Karpas-422 (cell line): ENCODE data around the gene KXD1. TPM values are rescaled to one million over a fixed set of nuclear protein-coding genes. Genes with fewer than 3 reads are reported as not detected.
"Not testable (repeated sequence)": the region's sequence is repeated elsewhere in the genome, so short reads cannot be mapped to it uniquely, and the experiment has no call there.

Experiments
- DNase-seq: peaks from one replicate; pipeline ENCODE4 v3.0.0-alpha.2; 2015
- H2AFZ ChIP-seq: fragments of 200-600 bp; sonication (generic); 2 replicates; pipeline ENCODE4 v1.6.1; 2014; ENCODE audit warnings: antibody characterized with exemption, low read length, mixed read lengths
- H3K27ac ChIP-seq: fragments of 200-600 bp; sonication (generic); 2 replicates; pipeline ENCODE4 v1.5.1; 2014; ENCODE audit warnings: mild to moderate bottlenecking, low read length, moderate library complexity
- H3K27me3 ChIP-seq: fragments of 200-600 bp; sonication (generic); 2 replicates; pipeline ENCODE4 v1.6.1; 2014; ENCODE audit warnings: low read length, mixed read lengths
- H3K36me3 ChIP-seq: fragments of 200-600 bp; sonication (generic); 2 replicates; pipeline ENCODE4 v1.6.1; 2014; ENCODE audit warnings: low read length, mixed read lengths; ENCODE audit not compliant: insufficient read depth
- H3K4me1 ChIP-seq: fragments of 200-600 bp; sonication (generic); 2 replicates; pipeline ENCODE4 v1.6.1; 2014; ENCODE audit warnings: mild to moderate bottlenecking, low read length, mixed read lengths
- H3K4me2 ChIP-seq: fragments of 200-600 bp; sonication (generic); 2 replicates; pipeline ENCODE4 v1.6.1; 2014; ENCODE audit warnings: low read length, low read depth, mild to moderate bottlenecking; ENCODE audit not compliant: poor library complexity, severe bottlenecking
- H3K4me3 ChIP-seq: fragments of 200-600 bp; sonication (generic); 2 replicates; pipeline ENCODE4 v1.5.1; 2014; ENCODE audit warnings: mild to moderate bottlenecking, antibody characterized with exemption, low read length, mixed read lengths
- H3K79me2 ChIP-seq: fragments of 200-600 bp; sonication (generic); 2 replicates; pipeline ENCODE4 v1.6.1; 2014; ENCODE audit warnings: mild to moderate bottlenecking, low read length, mixed read lengths
- H3K9ac ChIP-seq: fragments of 200-600 bp; sonication (generic); 2 replicates; pipeline ENCODE4 v1.6.0; 2014; ENCODE audit warnings: low read length
- H3K9me2 ChIP-seq: fragments of 200-600 bp; sonication (generic), shearing (Covaris generic); replicated peaks from 2 replicates; pipeline ENCODE4 v1.6.0; 2014; ENCODE audit warnings: mild to moderate bottlenecking, low read length, moderate library complexity; ENCODE audit not compliant: insufficient read depth
- H3K9me3 ChIP-seq: fragments of 300-700, 200-600 bp; sonication (generic); 2 replicates; pipeline ENCODE4 v1.6.1; 2014; ENCODE audit warnings: low read length, mixed read lengths
- H4K20me1 ChIP-seq: fragments of 200-600 bp; sonication (generic); 2 replicates; pipeline ENCODE4 v1.6.1; 2014; ENCODE audit warnings: mild to moderate bottlenecking, antibody characterized with exemption, low read length, low read depth; ENCODE audit not compliant: insufficient read depth
- total RNA-seq: library from RNA; depleted of rRNA; stranded (reverse); fragments of >200 nt; shearing (Covaris generic); gene quantifications from 2 replicates; pipeline ENCODE4 v1.2.3, GENCODE V29; 2014; ENCODE audit warnings: low replicate concordance

Gene KXD1
- total RNA-seq, 1 experiment from 2014 or later: 103 TPM

DNA sequence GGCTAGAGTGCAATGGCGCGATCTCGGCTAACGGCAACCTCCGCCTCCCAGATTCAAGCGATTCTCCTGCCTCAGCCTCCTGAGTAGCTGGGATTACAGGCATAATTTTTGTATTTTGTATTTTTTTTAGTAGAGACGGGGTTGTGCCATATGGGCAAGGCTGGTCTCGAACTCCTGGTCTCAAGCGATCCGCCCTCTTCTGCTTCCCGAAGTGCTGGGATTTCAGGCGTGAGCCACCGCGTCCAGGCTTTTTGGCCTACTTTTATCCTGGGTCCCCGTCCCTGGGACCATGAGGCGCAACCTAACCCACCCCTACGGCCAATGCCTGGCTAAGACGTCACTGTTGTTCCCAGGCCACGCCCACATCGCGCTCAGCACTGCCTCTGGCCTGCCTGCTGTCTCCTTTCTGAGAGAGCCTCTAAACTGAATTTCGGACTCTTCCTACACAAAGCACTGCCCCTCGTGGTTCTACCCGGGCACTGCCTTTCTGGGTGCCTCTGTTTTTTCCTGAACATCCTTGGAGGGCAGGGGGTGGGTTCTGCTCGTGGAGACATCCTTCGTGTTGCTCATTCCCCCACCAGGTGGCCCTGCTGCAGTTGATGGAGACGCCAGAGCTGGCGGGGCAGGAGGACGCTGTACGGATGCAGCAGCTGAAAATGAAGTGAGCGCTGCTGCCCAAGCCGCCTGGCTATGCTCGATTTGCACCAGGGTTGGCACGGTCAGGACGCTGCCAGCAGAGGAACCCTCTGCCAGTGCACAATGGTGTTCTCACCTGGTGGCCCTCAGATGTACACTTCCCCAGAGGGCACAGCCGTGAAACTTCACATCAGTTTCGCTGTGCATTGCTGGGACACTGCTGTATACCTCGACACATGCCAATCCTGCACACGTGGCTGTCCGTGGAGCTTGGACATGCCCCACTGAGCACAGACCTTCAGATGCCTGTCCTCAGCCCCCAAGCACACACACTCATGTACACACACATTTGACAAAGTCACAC is 32.9 kb downstream of the KXD1 start:
- H3K27me3 ChIP-seq: no peaks in the 10 kb centered on the region
- H2AFZ ChIP-seq: no peak overlapping the region
- H3K4me3 ChIP-seq: peak overlapping the region; percentile 84
- H3K9ac ChIP-seq: peak overlapping the region; percentile 90
- H3K79me2 ChIP-seq: no peaks in the 10 kb centered on the region
- H3K4me1 ChIP-seq: peaks cover 51% of the 10 kb centered on the region
- no peaks in the 10 kb centered on the region for H3K9me3 ChIP-seq
- no peaks in the 10 kb centered on the region for H3K9me2 ChIP-seq
- DNase-seq: peak; percentile 93
- H3K27ac ChIP-seq: peak overlapping the region; percentile 85; the same call in 1 of the 2 replicates
- no peaks in the 10 kb centered on the region for H3K36me3 ChIP-seq
- peak overlapping the region; percentile 96 for H3K4me2 ChIP-seq
- no peaks in the 10 kb centered on the region for H4K20me1 ChIP-seq

DNA sequence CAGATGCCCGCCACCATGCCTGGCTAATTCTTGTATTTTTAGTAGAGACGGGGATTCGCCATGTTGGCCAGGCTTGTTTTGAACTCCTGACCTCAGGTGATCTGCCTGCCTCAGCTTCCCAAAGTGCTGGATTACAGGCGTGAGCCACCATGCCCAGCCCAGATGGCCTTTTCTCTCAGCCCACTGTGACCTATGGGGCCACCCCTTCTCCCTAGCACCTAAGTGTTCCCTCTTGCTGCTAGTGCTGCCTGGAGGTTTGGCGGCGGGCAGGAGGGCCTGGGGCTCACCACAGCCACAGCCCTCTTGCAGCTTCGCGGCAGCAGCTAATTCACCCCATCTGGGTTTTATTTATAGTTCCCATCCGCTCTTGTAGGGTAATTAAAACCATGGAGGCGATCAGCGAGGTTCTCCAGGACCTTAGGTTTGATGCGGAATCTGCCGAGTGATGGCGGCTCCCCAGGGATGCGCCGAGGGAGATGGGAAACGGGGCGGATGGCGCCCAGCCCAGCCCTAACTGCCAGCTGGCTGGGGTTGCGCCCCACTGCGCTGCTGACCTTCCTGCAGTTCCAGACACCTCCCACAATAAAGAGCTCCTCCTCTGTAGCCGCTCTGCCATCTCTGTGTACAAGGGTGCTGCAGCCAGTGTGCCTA is 34.2 kb downstream of the KXD1 start:
- no peaks in the 10 kb centered on the region for H3K79me2 ChIP-seq
- H3K27me3 ChIP-seq: no peaks in the 10 kb centered on the region
- peaks cover 51% of the 10 kb centered on the region for H3K4me1 ChIP-seq
- no peaks in the 10 kb centered on the region for H4K20me1 ChIP-seq
- H3K9me2 ChIP-seq: no peaks in the 10 kb centered on the region
- no peak overlapping the region for H2AFZ ChIP-seq
- H3K27ac ChIP-seq: no peak overlapping the region
- no peaks in the 10 kb centered on the region for H3K36me3 ChIP-seq
- H3K4me2 ChIP-seq: no peak overlapping the region
- DNase-seq: no peak
- no peak overlapping the region for H3K4me3 ChIP-seq
- H3K9ac ChIP-seq: no peak overlapping the region
- no peaks in the 10 kb centered on the region for H3K9me3 ChIP-seq

DNA sequence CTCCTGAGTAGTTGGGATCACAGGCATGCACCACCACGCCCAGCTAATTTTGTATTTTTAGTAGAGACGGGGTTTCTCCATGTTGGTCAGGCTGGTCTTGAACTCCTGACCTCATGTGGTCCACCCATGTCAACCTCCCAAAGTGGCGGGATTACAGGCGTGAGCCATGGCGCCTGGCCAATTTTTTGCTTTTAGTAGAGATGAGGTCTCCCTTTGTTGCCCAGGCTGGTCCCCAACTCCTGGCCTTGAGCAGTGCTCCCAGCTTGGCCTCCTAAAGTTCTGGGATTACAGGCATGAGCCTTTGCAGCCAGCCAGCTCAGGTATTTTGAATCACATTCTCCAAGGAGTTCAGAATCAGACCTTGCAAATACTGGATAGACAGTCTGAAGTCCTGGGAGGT is 35.1 kb downstream of the KXD1 start:
- H4K20me1 ChIP-seq, DNase-seq, H3K4me3 ChIP-seq, H3K9me3 ChIP-seq, H3K27me3 ChIP-seq, H3K36me3 ChIP-seq, H3K9me2 ChIP-seq, H3K79me2 ChIP-seq, H2AFZ ChIP-seq: not testable (repeated sequence)
- Histone ChIP-seq H3K4me1 (peaks cover 50% of the 10 kb centered on the region), H3K4me2 (peak overlapping the region; percentile 95), H3K9ac (peak overlapping the region; percentile 74; the same call in 1 of the 2 replicates), H3K27ac (0 out of 2 replicates have a peak overlapping the region, but pooled peaks have one; percentile 23)

DNA sequence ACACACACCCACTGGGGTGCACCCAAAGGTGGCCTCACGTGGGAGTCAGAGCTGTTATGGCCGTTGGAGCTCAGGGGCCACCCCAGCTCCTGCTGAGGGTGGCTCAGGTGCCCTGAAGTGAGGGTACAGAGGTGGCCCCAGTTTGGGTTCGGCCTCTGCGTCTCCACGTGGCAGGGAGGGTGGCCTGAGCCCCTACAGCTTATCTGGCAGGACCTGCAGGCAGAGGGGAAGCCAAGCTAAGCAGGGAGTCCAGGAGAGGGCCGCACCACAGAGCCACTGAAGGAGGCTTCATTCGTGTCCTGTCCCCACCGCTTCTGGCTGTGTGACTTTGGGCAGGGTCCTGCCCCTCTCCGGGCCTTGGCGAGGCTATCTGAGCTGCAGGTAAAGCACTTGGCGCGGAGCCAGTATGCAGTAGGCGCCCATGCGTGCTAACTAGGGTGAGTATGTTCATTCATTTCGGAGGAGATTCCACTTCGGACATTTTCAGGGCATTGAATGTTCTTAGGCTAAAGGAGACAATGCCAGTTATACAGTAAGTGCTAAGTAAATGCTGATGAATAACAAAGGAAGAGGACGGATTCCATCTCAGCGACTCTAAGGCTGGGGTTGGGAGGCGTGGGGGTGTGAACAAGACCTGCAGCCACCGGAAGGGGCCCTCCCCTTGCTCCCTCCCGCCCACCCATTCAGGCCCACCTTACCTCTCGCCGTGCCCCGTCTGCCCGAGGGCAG is 35.9 kb downstream of the KXD1 start:
- peak overlapping the region; percentile 23; the same call in 1 of the 2 replicates for H3K27ac ChIP-seq
- H3K4me2 ChIP-seq: peak overlapping the region; percentile 95
- DNase-seq: peak; percentile 68
- H4K20me1 ChIP-seq: no peaks in the 10 kb centered on the region
- no peaks in the 10 kb centered on the region for H3K36me3 ChIP-seq
- no peak overlapping the region for H2AFZ ChIP-seq
- H3K79me2 ChIP-seq: no peaks in the 10 kb centered on the region
- H3K9ac ChIP-seq: peak overlapping the region; percentile 74
- no peaks in the 10 kb centered on the region for H3K9me3 ChIP-seq
- peak overlapping the region; percentile 73 for H3K4me3 ChIP-seq
- H3K4me1 ChIP-seq: peaks cover 43% of the 10 kb centered on the region
- no peaks in the 10 kb centered on the region for H3K27me3 ChIP-seq
- no peaks in the 10 kb centered on the region for H3K9me2 ChIP-seq

DNA sequence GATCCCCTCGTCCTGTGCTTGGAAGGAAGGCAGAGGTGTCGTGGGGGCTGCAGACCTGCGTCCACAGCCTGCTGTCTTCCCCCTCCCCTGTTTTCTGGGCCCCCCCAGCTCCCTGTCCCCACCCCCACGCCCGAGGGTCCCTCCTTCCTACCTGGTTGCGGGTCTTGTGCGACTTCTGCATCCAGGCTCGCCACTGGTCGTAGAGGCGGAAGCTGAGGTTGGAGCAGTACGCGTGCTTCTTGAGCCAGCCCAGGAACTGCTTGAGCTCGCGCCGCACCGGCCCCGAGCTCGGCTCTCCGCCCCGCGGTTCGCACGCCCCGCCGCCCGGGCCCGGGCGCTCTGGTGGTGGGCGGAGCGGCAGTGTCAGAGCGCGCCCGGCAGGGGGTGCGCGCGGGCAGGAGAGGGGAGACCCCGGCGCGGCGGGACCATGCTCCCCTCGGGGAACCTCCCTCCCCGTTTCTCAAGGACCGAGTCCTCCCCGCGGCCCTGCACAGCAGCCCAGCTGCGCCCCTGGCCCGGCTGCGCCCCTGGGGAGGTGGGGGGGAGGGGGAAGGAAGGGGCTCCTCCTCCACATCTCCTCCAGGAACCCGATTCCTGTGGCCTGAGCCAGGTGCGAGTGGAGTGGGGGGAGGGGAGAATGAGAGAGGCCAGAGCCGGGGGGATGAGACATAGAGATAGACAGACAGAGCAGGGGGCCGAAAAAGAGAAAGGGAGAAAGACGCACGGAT is 36.6 kb downstream of the KXD1 start:
- Histone ChIP-seq H3K4me2 (peak overlapping the region; percentile 95), H3K9me3 (no peaks in the 10 kb centered on the region), H3K27ac (0 out of 2 replicates have a peak overlapping the region, but pooled peaks have one; percentile 26), H3K36me3 (no peaks in the 10 kb centered on the region), H3K27me3 (no peaks in the 10 kb centered on the region), H3K79me2 (no peaks in the 10 kb centered on the region), H3K4me1 (peaks cover 40% of the 10 kb centered on the region), H3K4me3 (peak overlapping the region; percentile 73), H4K20me1 (no peaks in the 10 kb centered on the region), H3K9ac (peak overlapping the region; percentile 74), H2AFZ (peak overlapping the region; percentile 67; the same call in 1 of the 2 replicates), H3K9me2 (no peaks in the 10 kb centered on the region)
- peak; percentile 94 for DNase-seq

DNA sequence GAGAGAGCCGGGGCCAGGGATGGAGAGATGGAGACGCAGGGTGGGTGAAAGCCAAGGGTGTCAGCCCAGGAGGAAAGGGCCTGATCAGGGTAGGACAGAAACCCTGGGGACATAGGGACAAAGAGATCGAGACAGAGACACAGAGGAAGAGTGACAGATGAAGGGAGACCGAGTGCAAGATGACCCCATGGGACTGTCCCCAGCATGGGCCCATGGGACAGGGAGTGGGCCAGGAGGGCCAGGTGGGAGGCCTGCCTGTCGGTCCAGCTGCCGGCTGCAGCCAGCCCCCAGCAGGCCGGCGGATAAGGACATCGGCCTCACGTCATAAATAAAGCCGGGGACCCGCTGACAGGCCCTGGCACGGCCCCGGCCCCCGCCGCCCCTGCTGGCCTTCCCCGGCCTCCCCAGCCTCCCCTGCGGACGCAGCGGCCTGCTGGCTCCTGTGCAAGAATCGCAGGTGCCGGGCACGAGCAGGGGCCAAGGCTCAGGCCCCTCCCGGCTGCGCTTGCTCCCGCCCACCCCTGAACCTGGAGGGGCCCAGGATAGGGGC is 37.2 kb downstream of the KXD1 start:
- H2AFZ ChIP-seq: peak overlapping the region; percentile 67; the same call in 1 of the 2 replicates
- peaks cover 33% of the 10 kb centered on the region for H3K4me1 ChIP-seq
- no peaks in the 10 kb centered on the region for H3K36me3 ChIP-seq
- H3K4me3 ChIP-seq: peak overlapping the region; percentile 73
- 0 out of 2 replicates have a peak overlapping the region, but pooled peaks have one; percentile 26 for H3K27ac ChIP-seq
- DNase-seq: no peak
- H3K9me3 ChIP-seq: no peaks in the 10 kb centered on the region
- H3K9me2 ChIP-seq: no peaks in the 10 kb centered on the region
- peak overlapping the region; percentile 95 for H3K4me2 ChIP-seq
- no peaks in the 10 kb centered on the region for H3K79me2 ChIP-seq
- H3K27me3 ChIP-seq: no peaks in the 10 kb centered on the region
- peak overlapping the region; percentile 74 for H3K9ac ChIP-seq
- no peaks in the 10 kb centered on the region for H4K20me1 ChIP-seq

DNA sequence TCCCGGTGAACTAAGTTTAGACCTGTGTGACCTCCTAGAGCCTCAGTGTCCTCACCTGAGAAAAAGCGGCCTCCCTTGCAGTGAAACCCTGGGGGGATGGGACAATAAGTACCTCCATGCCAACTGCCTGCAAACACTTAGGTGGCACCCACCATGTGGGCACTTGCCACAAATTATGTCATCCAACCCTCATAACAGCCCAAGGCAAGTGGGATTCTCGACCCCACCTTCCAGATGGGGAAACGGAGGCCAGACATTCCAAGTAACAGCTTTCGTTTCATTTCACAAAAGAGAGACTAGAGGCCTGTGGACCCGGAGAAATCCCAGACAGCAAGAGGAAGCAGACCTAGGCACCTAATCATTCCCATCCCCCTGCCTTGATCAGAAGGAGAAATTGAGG is 37.8 kb downstream of the KXD1 start:
- Histone ChIP-seq H2AFZ (no peak overlapping the region), H3K9me2 (no peaks in the 10 kb centered on the region), H4K20me1 (no peaks in the 10 kb centered on the region), H3K9ac (no peak overlapping the region), H3K27me3 (no peaks in the 10 kb centered on the region), H3K36me3 (no peaks in the 10 kb centered on the region), H3K4me3 (no peak overlapping the region), H3K9me3 (no peaks in the 10 kb centered on the region), H3K4me1 (peaks cover 29% of the 10 kb centered on the region), H3K27ac (no peak overlapping the region), H3K4me2 (no peak overlapping the region), H3K79me2 (no peaks in the 10 kb centered on the region)
- no peak for DNase-seq
